Measurements from ENCODE around the gene KIF20B. TPM values are rescaled to one million over a fixed set of nuclear protein-coding genes. Genes with fewer than 3 reads are reported as not detected.
"Not testable (repeated sequence)": the region's sequence is repeated elsewhere in the genome, so short reads cannot be mapped to it uniquely, and the experiment has no call there.

The KIF20B gene
- total RNA-seq, 4 donors from 2014 or later: 1.4 to 2.1 (median 1.8) TPM

GRCh38 chr10:89813546-89813945, 112.2 kb downstream of the KIF20B start:
- Histone ChIP-seq H3K27ac (replicated peaks in 1 of 4) (no peak overlapping the region), H3K27me3 (no peaks in the 10 kb centered on the region), H3K4me1 (no peaks in the 10 kb centered on the region), H3K36me3 (no peaks in the 10 kb centered on the region), H3K4me3 (no peak overlapping the region), H3K9me3 (no peaks in the 10 kb centered on the region)
- TF ChIP-seq POLR2A (IDR thresholded peaks at IDR 0.05; ENCODE audit: low read depth) (no peak), EP300 (IDR thresholded peaks at IDR 0.05) (no peak), CTCF (IDR thresholded peaks at IDR 0.05) (no peak)
- 76% methylated on average over 3 of the region's 3 CpGs for WGBS
- intact Hi-C loops (cut with DNase I): no loop called here
- DNase-seq (ENCODE audit: extremely low spot score): no peak

GRCh38 chr10:89814278-89814677, 112.9 kb downstream of the KIF20B start:
- DNase-seq (ENCODE audit: extremely low spot score): no peak
- TF ChIP-seq POLR2AphosphoS5 (IDR thresholded peaks at IDR 0.05): no peak
- TF ChIP-seq POLR2A (IDR thresholded peaks at IDR 0.05; ENCODE audit: low read depth): no peak
- TF ChIP-seq CTCF (IDR thresholded peaks at IDR 0.05): no peak
- H3K4me1 ChIP-seq: no peaks in the 10 kb centered on the region
- intact Hi-C loops (cut with DNase I): no loop called here
- no peaks in the 10 kb centered on the region for H3K36me3 ChIP-seq
- no peaks in the 10 kb centered on the region for H3K9me3 ChIP-seq
- 58% methylated on average over 1 of the region's 1 CpG for WGBS
- H3K4me3 ChIP-seq: no peak overlapping the region
- no peaks in the 10 kb centered on the region for H3K27me3 ChIP-seq
- no peak overlapping the region for H3K27ac ChIP-seq (replicated peaks in 1 of 4)

DNA sequence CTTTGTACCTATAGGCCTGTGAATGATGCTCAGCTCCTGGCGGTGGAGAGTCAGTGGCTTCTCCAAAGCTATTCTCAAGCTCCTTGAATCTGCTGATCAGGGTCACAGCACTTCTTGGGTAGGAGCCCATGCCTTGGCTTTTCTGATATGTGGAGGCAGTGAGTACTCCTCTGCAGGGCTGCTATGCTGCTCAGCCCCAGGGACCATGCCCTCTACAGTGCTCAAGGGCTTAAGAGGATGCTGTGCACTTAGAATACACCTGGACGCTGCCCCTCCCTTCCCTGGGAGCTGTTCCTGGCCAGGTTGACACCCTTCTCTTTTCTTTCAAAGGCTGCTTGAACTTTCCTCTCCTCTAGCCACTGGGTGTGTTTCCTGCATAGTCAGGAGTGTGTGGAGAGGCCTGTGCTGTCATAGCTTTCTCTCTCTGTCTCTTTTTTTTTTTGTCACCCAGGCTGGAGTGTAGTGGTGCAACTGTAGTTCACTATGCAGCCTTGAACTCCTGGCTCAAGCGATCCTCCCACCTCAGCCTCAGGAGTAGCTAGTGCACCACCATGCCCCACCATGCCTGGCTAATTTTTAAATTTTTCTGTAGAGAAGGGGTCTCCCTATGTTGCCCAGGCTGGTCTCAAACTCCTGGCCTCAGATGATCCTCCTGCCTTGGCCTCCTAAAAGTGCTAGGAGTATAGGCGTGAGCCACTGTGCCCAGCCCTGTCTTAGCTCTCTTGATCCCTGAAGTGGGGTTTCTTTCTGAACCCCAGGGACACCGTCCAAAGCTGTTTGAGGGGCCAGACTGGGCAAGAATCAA, 113.9 kb downstream of the KIF20B start:
- Histone ChIP-seq H3K27me3 (no peaks in the 10 kb centered on the region), H3K4me1 (no peaks in the 10 kb centered on the region), H3K27ac (replicated peaks in 1 of 4) (no peak overlapping the region), H3K9me3 (no peaks in the 10 kb centered on the region), H3K4me3 (no peak overlapping the region), H3K36me3 (no peaks in the 10 kb centered on the region)
- DNase-seq (ENCODE audit: extremely low spot score): no peak
- 89% methylated on average over 5 of the region's 5 CpGs for WGBS
- TF ChIP-seq POLR2AphosphoS5 (IDR thresholded peaks at IDR 0.05) (no peak), POLR2A (IDR thresholded peaks at IDR 0.05; ENCODE audit: low read depth) (no peak), EP300 (IDR thresholded peaks at IDR 0.05) (no peak), CTCF (IDR thresholded peaks at IDR 0.05) (no peak)
- intact Hi-C loops (cut with DNase I): no loop called here

DNA sequence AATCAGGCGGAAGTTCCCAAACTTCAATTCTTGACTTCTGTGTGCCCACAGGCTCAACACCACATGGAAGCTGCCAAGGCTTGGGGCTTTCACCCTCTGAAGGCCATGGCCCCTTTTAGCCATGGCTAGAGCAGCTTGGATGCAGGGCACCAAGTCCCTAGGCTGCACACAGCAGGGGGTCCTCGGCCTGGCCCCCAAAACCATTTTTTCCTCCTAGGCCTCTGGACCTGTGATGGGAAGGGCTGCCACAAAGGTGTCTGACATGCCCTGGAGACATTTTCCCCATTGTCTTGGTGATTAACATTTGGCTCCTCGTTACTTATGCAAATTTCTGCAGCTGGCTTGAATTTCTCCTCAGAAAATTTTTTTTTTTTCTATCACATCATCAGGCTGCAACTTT, 117.6 kb downstream of the KIF20B start:
- H3K4me1 ChIP-seq; intact Hi-C loops (cut with DNase I); DNase-seq (ENCODE audit: extremely low spot score); H3K4me3 ChIP-seq; H3K27ac ChIP-seq (replicated peaks in 1 of 4); H3K36me3 ChIP-seq; H3K9me3 ChIP-seq; H3K27me3 ChIP-seq: not testable (repeated sequence)
- 81% methylated on average over 3 of the region's 3 CpGs for WGBS

Other genes starting within 250 kb of the KIF20B start
- 1 to 10 TPM in 3 of 4 donors, under 1 TPM in 1; 0.83 to 2.2 (median 1.9) TPM for gene SLC16A12, start 166.0 kb upstream of the KIF20B start, total RNA-seq
- 1 to 10 TPM; 2.0 to 5.0 (median 3.6) TPM for gene PANK1, start 56.3 kb upstream of the KIF20B start, total RNA-seq